Kidney (tissue), 14 donors: Measurements from ENCODE around the gene UBE4A. TPM values are rescaled to one million over a fixed set of nuclear protein-coding genes. Genes with fewer than 3 reads are reported as not detected.

Experiments used
- DNase-seq, 5 donors: peaks; one replicate each; pipeline ENCODE4 v3.0.0-alpha.2; 2013 to 2020
- FAIRE-seq: peaks from 2 replicates; lab custom pipeline; 2012; peaks lifted over from hg19 to GRCh38; lab: Jason Lieb, UNC
- H3K27ac ChIP-seq, 2 donors: one replicate each; pipeline ENCODE4 v1.7.0; 2013; ENCODE audit warnings: low read depth in 2 of 2, low read length in 2 of 2, inconsistent platforms in 1 of 2
- H3K27me3 ChIP-seq: one replicate; pipeline ENCODE4 v1.7.1; 2013; ENCODE audit warnings: low read length, inconsistent platforms; ENCODE audit not compliant: control insufficient read depth, insufficient read depth
- H3K36me3 ChIP-seq, 3 donors: one replicate each; pipeline versions ENCODE4 v1.7.0 to v1.7.1; 2013; ENCODE audit warnings: low read length in 3 of 3, control low read depth in 1 of 3, inconsistent platforms in 1 of 3; ENCODE audit not compliant: insufficient read depth in 3 of 3, control insufficient read depth in 2 of 3
- H3K4me1 ChIP-seq, 3 donors: one replicate each; pipeline versions ENCODE4 v1.7.0 to v1.7.1; 2013; ENCODE audit warnings: low read length in 3 of 3, inconsistent platforms in 1 of 3, low read depth in 1 of 3; ENCODE audit not compliant: control insufficient read depth in 2 of 3, insufficient read depth in 2 of 3
- H3K4me3 ChIP-seq, 3 donors: one replicate each; pipeline versions ENCODE4 v1.7.0 to v1.8.1; 2013; ENCODE audit warnings: low read length in 3 of 3, control low read depth in 1 of 3, inconsistent platforms in 1 of 3
- H3K9ac ChIP-seq, 3 donors: one replicate each; pipeline versions ENCODE4 v1.7.0 to v1.7.1; 2013; ENCODE audit warnings: low read length in 3 of 3, control low read depth in 1 of 3, inconsistent platforms in 1 of 3
- H3K9me3 ChIP-seq, 3 donors: one replicate each; pipeline versions ENCODE4 v1.7.0 to v1.7.1; 2013; ENCODE audit warnings: low read length in 3 of 3, control low read depth in 1 of 3, inconsistent platforms in 1 of 3; ENCODE audit not compliant: control insufficient read depth in 2 of 3, insufficient read depth in 1 of 3
- intact Hi-C: fragments of 100-400 bp; cut with DNase I; formaldehyde crosslinking; loops from one replicate; pipeline ENCODE4 v1.11.1; 2022
- polyA plus RNA-seq: library from polyadenylated mRNA; stranded (reverse); fragments of 350-450 nt; fragmentation: Illumina TruSeq; extraction: RNeasy Lipid Tissue Mini Kit (QIAGEN cat#74804); gene quantifications from one replicate; pipeline ENCODE4 v1.2.3, GENCODE V29; 2014; ENCODE audit warnings: low read depth, low replicate concordance; ENCODE audit not compliant: insufficient read depth
- total RNA-seq: library from RNA; stranded (reverse); fragmentation: NEBNext Ultra II Directional; extraction: Animal tissue kit (Norgen Biotek cat#: 25700); gene quantifications from one replicate; pipeline ENCODE4 v1.2.1, GENCODE V29; 2021
- TF ChIP-seq, protein P1 (sequence below): IDR thresholded peaks from 3 replicates; pipeline ENCODE4 v1.5.1; 2012; ENCODE audit warnings: mild to moderate bottlenecking, moderate library complexity, borderline replicate concordance; ENCODE audit not compliant: insufficient read depth; ENCODE audit errors: extremely low read depth
- donor health status: control.
- donor health status: control.
- donor health status: control.
- donor health status: control.
- donor health status: control.
- donor health status: DM: yes; HTN: yes; CAD: no.
- donor health status: Normal renal cell carcinoma (clear cell type).

Gene UBE4A
- total and polyA plus RNA-seq, 2 donors from 2014 or later = 11.2 to 39.2 TPM

- H3K36me3 ChIP-seq = no peaks in the 10 kb centered on the region
- no peak for FAIRE-seq
- H3K4me1 ChIP-seq = peaks cover 2 to 15% (median 5%) of the 10 kb centered on the region in 3 donors
- no peaks in the 10 kb centered on the region for H3K9me3 ChIP-seq
- H3K27me3 ChIP-seq = no peaks in the 10 kb centered on the region
- H3K9ac ChIP-seq = peak overlapping the region in 1 of 3 donors; percentile 53
- DNase-seq = no peak
- H3K27ac ChIP-seq = no peak overlapping the region
- intact Hi-C loops = no loop called here
- TF ChIP-seq, protein P1, sequence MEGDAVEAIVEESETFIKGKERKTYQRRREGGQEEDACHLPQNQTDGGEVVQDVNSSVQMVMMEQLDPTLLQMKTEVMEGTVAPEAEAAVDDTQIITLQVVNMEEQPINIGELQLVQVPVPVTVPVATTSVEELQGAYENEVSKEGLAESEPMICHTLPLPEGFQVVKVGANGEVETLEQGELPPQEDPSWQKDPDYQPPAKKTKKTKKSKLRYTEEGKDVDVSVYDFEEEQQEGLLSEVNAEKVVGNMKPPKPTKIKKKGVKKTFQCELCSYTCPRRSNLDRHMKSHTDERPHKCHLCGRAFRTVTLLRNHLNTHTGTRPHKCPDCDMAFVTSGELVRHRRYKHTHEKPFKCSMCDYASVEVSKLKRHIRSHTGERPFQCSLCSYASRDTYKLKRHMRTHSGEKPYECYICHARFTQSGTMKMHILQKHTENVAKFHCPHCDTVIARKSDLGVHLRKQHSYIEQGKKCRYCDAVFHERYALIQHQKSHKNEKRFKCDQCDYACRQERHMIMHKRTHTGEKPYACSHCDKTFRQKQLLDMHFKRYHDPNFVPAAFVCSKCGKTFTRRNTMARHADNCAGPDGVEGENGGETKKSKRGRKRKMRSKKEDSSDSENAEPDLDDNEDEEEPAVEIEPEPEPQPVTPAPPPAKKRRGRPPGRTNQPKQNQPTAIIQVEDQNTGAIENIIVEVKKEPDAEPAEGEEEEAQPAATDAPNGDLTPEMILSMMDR = no peak
- H3K4me3 ChIP-seq = peak overlapping the region; percentile 76 to 90 (median 88)
Observed at GRCh38 chr11:118434123-118434552, 74.7 kb downstream of the UBE4A start.

DNA sequence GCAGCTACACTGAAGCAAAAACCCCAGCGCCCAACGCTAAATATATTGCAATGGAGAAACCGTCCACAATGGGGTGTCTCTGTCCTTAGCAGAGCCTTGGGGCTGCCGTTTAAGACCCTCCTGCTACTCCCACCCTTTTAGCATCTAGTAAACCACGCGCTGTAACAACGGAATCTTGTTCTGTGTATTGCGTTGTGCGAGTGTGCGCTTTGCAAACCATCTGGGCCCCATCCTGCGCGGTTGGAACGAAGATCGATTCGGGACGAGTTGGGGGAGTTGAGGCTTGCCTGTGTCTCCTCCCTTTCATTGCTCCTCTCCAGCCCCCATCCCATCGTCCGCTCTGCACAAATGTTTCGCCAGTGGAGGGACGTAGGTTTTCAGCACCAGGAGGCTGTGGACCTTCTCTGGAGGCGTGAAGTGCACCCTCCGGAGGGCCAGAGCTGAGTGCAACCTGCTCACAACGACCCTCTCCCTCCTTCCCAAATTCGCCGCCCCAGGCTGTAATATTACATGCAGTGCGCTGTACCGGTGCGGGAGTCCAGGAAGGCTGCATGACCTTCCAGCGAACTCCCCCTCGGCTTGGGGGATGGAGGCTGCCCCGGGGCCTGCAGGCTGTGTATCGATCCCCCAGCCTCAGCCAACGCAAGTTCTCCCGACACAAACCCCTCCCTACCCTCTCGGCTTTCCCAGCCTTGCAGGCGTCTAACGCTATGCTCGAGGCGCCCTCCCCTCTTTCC is 75.3 kb downstream of the UBE4A start:
- peak in 4 of 5 donors; percentile 64 to 80 (median 77) for DNase-seq
- Histone ChIP-seq H3K36me3 (no peaks in the 10 kb centered on the region), H3K27ac (peak overlapping the region in 1 of 2 donors; percentile 72), H3K27me3 (no peaks in the 10 kb centered on the region), H3K9me3 (no peaks in the 10 kb centered on the region), H3K4me1 (peaks cover 2 to 15% (median 8%) of the 10 kb centered on the region in 3 donors), H3K4me3 (peak overlapping the region; percentile 76 to 90 (median 88)), H3K9ac (peak overlapping the region in 2 of 3 donors; percentile 51 to 53)
- FAIRE-seq = no peak
- TF ChIP-seq, protein P1 = no peak
- intact Hi-C loops = no loop called here

GRCh38 chr11:118435290-118435892 is 76.0 kb downstream of the UBE4A start:
- FAIRE-seq (no peak), DNase-seq (peak; percentile 82 to 90 (median 88))
- peak overlapping the region; percentile 72 to 74 for H3K27ac ChIP-seq
- H3K27me3 ChIP-seq = no peaks in the 10 kb centered on the region
- peak overlapping the region; percentile 76 to 90 (median 88) for H3K4me3 ChIP-seq
- H3K9ac ChIP-seq = peak overlapping the region; percentile 51 to 71 (median 56)
- peaks cover 2 to 19% (median 12%) of the 10 kb centered on the region in 3 donors for H3K4me1 ChIP-seq
- intact Hi-C loops = no loop called here
- H3K36me3 ChIP-seq = no peaks in the 10 kb centered on the region
- TF ChIP-seq, protein P1 = no peak
- no peaks in the 10 kb centered on the region for H3K9me3 ChIP-seq
